IPS DF 19.7 (cell line): ENCODE data around the gene GPR151.
A peak's percentile ranks its signal among the peaks of the same experiment; 100 is the strongest.
"Not testable (repeated sequence)": the region's sequence is repeated elsewhere in the genome, so short reads cannot be mapped to it uniquely, and the experiment has no call there.

ENCODE experiments used
- DNase-seq: peaks from one replicate; pipeline ENCODE4 v3.0.0-alpha.2; 2013; ENCODE audit warnings: low read depth, low spot score

The GPR151 gene

DNA sequence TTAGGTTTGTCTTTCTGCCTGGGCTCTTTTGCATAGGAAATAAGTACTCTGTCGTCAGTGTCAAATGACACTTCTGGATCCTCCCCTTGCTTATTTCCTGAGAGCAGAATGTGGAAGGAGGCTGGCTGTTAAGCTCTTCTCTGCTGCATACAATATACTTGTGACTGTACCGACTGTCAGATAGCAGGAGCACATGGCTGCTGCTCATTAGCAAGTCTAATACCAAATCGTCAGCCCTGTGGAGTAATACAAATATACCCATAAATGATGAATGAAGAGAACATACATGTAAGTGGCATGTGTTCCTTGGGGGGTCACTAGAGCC, at the start of gene GPR151:
TSS of gene GPR151 (minus strand) at position 40 of the 325 bp plus-strand sequence. CDS start 77 bp downstream, outside the sequence.
- no peak for DNase-seq

DNA sequence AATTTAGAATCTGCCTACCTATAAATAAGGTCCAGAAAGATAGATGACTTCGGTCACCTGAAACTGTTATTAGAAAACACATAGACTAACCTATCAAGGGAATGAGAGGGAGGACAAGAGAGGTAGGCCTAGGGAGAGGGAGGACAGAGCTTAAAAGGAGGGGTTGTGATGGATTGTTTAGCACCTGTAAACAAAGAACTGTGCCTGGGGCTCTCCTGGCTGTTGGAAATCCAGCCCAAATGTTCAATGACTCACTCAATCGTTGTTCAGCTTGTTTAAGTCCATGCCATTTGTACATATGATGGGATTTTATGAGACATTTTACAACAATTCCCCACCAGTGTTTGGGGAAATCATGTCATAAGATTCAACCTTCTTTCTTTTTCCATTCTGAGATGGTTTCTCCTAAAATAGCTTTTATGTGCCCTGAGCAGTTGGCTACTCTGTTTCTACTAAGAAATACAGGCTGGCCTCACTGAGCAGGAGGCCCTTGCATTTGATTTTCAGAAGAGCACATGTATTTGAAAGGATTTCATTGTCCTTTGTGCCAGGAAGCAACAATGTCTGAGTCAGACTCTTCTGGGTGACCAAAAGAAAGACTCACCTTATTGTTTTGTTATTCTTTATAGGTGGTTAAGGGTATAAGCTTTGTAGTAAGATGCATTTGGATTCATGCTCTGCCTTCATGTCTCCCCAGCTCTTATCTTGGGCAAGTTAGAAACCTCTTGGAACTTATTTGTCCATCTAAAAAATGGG, 48.2 kb upstream of the GPR151 start:
- DNase-seq = no peak

DNA sequence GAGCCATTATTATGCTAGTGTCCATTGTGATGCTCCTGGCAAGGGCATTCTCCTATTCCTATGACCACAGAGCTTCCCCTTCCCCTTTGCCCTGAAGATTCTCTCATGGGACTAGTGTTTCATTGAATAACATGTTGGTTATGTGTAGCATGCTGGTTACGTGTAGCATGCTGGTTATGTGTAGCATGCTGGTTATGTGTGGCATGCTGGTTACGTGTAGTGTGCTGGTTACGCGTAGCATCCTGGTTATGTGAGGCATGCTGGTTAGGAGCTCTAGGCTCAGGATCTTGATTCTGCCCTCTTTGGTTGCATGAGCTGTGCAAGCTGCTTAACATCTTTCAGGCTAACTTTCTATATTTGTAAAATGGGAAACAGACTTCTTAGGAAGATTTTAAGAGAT, 46.5 kb upstream of the GPR151 start:
- no peak for DNase-seq

DNA sequence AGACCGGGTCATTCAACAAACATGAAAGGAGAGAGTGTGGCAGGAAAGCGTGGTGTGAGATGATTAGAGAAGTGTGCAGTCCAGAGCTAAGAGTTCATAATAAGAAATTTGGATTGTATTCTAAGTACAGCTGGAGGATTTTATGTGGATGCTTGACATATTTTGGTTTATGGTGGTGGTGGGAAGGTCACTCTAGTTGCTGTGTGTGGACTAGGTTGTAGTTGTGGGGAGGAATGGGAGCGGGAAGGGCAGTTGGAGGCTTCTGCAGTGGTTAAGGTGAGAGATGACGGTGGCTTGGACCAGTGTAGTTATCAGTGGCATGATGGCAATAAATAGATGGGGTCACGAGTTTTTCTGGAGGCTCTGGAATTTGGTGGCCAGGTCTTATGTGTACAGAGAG, 45.7 kb upstream of the GPR151 start:
- no peak for DNase-seq

DNA sequence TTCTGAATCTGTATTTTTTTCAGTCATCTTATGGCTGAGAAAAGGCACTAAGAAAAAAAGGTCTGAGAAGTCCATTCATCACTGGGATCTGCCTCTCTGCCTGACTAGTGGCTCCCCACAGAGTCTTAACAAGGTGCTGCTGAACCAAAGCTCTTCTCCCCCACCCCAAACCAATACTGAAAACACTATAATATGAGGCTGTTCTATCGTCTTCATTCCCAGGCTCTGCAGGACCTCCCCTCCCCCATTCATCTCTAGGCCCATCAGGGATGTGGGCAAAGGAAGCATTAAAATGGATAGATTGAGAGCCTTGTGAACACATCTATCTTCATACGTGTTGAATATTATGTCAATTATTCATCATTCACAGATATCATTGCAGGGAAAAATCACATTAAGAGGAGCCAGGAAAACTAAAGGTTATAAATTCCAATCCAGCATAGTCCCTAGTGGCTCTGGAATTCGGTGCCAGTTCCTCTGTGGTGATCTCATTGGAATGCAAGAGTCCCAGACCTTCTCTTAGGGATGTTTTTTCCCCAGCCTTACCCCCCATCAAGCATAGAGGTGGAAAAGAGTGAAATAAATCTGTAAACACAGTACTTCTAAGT, 44.3 kb upstream of the GPR151 start:
- no peak for DNase-seq

DNA sequence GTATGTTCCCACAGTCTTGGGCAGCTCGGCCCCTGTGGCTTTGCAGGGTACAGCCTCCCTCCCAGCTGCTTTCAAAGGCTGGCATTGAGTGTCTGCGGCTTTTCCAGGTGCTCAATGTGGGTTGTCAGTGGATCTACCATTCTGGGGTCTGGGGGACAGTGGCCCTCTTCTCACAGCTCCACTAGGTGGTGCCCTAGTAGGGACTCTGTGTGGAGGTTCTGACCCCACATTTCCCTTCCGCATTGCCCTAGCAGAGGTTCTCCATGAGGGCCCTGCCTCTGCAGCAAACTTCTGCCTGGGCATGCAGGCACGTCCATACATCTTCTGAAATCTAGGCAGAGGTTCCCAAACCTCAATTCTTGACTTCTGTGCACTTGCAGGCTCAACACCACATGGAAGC, 40.9 kb upstream of the GPR151 start:
- DNase-seq = not testable (repeated sequence)

DNA sequence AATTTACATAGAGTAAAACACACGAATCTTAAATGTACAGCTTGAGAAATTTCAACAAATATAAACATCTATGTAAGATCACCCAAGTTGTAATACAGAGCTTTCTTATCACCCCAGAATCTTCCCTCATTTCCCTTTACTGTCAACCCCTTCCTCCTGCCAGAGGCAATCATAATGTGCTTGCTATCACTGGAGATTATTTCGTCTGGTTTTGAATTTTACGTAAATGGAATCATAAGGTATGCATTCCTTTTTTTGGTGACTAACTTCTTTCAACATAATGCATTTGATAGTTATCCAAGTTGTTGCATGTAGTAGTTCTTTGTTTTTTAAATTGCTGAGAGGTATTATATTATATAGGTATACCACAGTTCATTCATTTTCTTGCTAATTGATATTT, 37.5 kb upstream of the GPR151 start:
- DNase-seq = no peak

DNA sequence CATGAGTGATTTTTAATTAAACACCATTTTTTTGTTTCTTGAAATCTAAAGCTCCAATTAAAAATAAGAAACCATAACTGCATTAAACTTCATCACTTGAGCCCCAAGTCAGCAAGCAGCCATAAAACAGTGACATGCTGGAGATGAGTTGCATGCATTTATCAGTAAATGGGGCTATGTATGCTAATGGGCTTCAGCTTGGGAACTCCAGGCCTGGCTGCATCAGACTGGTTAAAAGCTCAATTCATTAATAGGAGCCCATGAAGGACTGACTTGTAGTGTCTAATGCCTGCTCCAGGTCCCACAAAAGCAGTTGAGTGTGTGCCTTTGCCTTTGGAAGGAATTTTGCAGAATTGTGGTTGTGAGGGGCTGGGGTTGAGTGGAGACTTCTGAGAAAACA, 33.6 kb upstream of the GPR151 start:
- no peak for DNase-seq

DNA sequence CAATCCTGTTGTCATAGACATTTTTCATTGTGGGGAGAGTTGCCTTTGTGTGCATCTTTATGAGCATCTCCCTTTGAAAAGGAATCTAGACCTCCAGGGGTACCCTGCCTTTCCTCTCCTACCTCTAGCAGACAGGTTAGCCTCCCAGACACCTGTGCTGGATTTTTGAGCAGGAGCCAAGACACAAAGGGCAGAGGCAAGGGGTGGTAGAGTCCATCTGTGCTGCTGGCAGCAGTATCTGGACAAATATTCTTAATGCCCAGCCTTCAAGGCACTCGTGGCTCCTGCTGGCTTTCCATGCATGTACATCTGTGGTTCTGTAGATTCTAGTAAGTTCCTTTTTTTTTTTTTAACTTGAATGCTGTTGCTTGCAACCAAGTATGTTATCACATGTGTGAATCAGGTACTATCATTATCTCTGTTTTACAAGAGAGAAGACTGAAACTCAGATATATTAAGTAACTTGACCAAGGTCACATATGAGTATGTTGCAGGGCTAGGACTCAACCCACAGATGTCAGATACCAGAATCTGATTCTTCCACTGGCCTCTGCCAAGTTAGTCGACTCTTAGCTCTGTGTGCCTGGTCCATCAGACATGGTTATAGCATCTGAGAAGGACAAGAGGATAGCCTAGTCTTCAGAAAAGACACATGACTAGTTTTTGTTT, 32.9 kb upstream of the GPR151 start:
- DNase-seq = no peak

DNA sequence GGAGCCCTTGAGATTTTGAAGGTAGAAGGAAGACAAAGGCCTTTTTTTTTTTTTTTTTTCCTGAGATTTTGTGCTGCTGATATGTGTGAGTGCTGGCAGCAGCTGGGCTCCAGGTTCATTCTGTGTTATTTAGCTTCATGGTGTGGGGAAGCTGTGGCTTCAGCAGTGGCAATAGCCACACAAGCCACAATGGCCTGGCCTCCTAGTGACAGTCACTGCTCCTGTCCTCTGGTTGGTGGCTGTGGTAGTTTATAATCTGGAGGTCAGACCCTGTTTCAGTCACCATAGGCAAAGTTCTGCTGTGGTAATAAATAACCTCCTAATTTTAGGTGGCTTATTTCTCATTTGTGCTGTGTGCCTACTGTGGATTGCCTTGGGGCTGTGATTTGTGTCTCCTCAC, 28.2 kb upstream of the GPR151 start:
- DNase-seq = no peak

DNA sequence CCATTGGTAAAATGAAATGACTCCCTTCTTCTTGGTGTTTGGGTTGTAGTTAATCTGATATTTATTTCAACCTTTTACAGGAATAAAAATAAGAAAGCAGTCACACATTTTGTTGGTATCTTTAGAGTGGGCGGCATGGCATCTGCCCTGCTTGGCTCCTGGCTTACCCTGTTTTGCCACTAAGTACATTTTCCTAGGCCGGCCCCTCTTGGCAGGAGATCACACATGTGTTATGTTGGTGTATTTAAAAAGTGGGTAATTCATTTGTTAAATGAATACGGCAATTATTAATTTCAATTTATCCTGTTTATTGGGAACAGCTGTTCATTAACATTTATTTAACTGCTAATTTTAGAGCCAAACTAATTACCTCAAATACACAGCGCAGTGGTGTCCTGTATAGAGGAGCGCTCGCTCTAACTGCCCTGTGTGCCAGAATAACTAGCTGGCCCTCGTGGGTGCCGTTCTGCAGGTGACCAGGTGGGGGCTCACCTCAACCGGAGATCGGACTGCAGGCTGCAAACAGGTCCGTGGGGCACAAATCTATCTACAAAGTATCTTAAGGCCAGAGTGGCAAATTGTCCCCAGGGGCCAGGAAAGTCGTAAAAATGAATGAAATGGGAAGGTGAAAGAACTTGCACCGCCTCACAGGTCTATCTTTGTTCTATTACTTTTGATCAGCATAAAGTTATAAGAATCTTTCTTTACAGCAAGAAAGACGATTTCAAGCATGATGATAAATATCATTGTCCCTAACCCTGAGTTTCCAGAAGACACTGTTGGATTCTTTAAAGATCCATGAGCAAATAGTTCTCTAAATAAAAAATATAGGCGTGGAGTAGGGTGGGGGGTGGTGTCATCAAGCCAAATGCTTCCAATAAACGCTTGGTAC, 26.2 kb upstream of the GPR151 start:
- DNase-seq = no peak

DNA sequence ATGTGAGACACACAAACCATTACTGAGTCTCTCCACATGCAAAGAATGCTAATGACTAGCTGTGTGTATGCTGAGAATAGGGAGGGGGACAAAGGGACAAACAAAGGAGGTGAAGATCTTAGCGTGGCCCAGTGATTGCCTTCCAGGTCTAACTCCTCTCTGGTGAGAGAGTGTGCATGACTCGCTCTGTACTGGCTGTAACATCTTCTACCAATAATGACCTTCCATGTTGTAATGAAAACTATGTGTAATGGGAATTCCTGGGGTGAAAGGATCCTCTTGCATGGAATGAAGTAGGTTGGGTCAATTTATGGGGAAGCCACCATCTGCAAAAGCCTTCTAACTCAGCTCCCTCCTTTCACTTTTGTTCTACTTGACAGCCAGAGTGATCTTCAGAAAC, 24.4 kb upstream of the GPR151 start:
- no peak for DNase-seq

DNA sequence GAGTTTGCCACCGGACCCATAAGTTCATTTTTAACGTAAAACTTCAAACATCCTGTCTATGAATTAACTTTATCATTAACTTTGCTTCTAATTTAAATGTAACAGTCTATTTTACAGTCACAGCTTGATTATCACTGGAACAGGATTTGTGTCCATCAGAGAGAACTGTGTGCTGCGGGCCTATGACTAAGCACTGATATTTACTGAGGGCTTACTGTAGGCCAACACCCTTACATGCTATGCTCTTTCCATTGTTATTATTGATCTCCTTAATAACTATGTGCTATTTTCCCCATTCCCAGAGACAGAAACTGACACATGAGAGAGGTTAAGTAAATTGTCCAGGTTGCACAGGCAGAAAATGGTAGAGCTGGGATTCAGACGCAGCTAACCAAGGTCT, 24.0 kb upstream of the GPR151 start:
- no peak for DNase-seq

DNA sequence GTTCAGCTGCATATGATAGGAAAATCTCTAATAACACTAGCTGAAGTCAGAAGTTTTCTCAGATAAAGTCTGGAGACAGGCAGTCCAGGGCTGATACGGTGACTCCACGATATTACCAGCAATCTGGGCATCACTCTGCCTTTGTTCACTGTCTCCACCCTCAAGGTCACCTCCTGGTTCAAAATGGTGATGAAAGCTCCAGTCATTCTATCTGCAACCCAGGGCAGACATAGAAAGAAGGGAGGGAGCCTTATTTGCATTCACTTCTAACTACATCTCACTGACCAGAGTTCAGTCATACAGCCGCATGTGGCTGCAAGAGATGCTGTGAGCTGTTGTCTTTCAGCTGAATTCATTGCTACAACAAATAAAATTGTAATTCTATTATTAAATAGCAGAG, 22.4 kb upstream of the GPR151 start:
- DNase-seq = no peak

DNA sequence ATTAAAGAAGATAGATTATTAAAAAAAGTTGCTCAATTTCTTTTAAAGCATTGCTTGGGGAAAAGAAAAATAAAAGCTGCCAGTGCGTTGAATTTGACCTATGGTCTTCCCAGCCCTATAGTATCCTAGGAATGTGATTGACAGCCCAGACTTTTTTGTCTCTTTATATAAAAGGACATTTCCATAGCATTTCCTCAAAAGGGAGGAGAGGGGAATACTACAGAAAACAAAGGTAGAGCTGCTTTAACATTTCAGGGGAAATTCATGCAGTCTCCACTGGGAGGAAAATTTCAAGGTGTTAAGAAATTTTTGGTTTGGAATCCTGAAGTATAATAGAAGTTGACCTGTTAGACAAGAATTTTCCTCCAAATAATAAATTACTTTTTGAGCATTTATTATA, 17.9 kb upstream of the GPR151 start:
- no peak for DNase-seq

DNA sequence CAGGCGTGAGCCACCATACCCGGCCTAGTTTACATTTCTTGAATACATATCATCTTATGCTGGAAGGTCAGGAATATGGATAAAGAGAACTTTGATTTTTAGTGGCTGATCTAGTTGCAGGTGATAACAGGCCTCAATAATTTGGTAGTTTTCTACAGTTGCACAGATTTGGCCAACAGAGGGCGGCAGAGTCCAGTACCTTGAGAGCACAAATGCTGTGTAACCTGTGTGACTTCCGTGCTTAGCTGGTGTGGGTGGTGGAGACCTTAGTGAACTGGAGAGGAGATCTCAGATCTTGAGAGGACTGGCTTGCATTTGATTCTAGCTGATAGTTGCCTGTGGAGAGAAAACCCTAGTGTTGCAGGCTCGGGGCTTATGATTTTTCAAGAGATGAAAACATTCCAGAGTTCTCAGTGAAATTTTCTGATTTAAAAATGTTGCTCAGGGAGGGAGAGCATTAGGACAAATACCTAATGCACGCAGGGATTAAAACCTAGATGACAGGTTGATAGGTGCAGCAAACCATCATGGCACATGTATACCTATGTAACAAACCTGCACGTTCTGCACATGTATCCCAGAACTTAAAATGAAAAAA, 17.4 kb upstream of the GPR151 start:
- DNase-seq = peak; percentile 65

DNA sequence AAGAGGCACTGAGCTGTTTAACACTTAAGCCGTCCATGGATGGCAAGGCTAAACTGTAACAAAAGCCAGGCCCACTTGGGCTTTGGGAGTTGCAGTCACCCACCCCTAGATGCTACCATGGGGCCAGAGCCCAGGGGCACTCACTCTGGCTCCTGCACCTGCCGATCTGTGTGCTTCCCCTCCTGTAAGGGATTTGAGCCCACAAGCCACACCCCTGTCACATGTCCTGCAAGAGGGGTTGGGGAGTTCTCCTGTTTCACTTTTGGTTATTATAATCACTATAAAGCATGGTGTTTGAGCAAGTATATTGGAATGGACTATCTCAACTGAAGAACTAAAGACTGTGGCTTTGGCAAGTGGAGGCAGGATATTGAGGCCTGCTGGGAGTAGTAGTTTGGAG, 14.0 kb upstream of the GPR151 start:
- no peak for DNase-seq

DNA sequence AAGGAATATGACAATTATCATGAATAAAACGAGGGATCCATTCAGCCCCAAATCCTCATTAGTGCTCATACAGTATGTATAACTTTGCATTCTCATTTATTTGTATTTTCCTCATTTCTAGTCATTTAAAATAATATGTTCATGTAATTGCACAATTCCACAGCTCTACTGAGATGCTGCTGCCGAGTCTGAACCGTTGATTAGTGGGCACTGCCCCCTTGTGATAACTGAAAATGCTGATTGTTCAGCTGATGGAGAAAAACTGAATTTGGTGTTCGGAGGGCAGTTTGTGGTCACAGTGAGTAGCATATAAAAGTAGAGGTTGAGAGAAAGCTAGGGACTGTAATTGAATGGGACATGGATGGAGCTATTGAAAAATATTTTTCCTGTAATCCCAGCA, 12.2 kb upstream of the GPR151 start:
- no peak for DNase-seq

DNA sequence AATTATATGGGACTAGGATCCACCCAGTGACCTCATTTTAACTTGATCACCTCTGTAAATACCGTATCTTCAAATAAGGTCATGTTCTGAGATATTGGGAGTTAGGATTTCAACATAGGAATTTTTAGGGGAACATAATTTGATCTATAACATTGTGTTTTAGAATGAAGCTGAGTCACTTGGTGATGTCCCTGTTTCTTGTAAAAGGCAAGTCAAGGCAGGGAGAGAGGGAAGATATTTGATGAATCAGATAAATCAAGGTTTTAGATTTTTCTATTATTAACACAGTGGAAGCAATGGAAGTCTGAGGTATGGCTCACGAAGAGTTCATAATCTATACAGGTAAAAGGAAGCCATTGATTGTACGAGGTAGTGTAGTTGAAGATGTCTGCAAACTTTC, 11.8 kb upstream of the GPR151 start:
- no peak for DNase-seq

DNA sequence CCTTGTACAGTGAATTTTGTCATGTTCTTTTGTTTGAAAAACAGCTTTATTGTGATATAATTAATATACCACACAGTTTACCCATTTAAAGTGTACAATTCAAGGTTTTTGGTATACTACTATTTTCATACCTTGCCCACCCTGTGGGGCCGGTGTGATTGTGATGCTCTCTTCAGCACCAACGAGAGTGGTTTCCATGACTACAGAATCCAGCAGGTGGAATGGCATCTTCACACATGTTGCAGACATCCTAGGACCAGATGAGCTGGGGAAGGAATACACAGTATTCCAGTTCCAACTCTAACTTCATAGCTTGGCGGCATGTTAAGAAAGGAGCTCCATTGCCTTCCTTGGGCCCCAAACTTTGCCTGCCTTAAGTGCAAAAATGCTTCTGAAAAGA, 7.7 kb upstream of the GPR151 start:
- DNase-seq = no peak

DNA sequence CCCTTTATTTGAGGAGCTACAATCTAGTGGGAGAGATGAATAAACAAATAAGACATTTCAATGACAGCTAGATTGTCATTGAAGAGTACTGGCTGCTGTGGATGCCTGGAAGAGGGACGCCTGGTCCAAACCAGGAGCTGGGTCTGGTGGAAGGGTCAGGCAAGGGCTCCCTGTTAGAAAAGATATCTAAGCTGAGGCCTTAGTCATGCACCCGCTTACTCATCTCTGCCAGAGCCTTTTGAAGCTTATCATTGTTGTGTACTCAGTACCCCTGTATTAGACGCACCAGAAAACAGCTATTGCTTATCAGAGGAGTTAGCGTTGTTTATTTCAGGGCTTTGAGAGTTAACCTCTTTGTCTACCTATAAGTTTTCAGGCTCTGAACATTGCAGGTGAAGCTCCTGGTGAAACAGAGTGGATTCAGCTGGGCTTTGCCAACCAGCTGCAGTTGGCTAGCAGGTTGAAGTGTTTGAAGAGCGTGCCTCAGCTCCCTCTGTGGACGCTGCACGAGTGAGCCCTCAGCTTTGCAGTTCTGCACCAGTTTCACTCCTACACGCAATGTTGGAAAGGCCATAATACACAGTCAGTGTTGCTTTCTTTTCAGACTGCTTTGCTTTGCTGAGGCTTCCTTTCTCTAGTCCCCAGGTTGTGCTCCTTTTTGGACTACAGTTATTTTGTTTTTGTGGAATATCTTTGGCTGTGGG, 5.6 kb upstream of the GPR151 start:
- DNase-seq = no peak
